ENCODE results near the gene SH3GLB1. TPM values are rescaled to one million over a fixed set of nuclear protein-coding genes. Genes with fewer than 3 reads are reported as not detected.

Gene SH3GLB1
- total RNA-seq, 1 experiment from 2014 or later: 36.6 TPM

DNA sequence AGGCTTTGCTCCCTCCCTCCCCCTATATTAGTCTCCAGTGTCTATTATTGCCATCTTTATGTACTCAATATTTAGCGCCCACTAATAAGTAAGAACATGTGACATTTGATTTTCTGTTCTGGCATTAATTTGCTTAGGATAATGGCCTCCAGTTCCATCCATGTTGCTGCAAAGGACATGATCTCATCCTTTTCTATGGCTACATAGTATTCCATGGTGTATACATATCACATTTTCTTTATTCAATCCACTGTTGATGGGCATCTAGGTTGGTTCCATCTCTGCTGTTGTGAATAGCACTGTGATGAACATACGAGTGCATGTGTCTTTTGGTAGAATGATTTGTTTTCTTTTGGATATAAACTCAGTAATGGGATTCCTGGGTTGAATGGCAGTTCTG is 61.3 kb downstream of the SH3GLB1 start:
- Histone ChIP-seq H3K18ac (ENCODE audit: insufficient read length, low read depth, low read length) (no peak overlapping the region), H2BK120ac (ENCODE audit: low read depth, low read length, poor library complexity, severe bottlenecking) (no peak overlapping the region), H2BK5ac (ENCODE audit: insufficient read length, low read length) (no peak overlapping the region), H3K56ac (ENCODE audit: insufficient read length, low read depth, low read length) (no peak overlapping the region), H3K14ac (ENCODE audit: insufficient read depth, low read length) (no peak overlapping the region), H3K23ac (ENCODE audit: insufficient read length, low read depth, low read length) (no peak overlapping the region), H3K9ac (ENCODE audit: extremely low read depth, insufficient read length, low read length) (no peak overlapping the region), H2BK12ac (ENCODE audit: insufficient read length, low read depth, low read length) (no peak overlapping the region), H3K4me1 (ENCODE audit: insufficient read depth, low read length) (no peaks in the 10 kb centered on the region), H4K20me1 (ENCODE audit: control insufficient read depth, insufficient read depth, insufficient read length) (no peaks in the 10 kb centered on the region), H3K23me2 (ENCODE audit: insufficient read length, low read depth, low read length, poor library complexity, severe bottlenecking) (no peaks in the 10 kb centered on the region), H2AK5ac (ENCODE audit: insufficient read length, low read length) (no peak overlapping the region), H4K91ac (ENCODE audit: insufficient read length, low read depth, low read length) (no peak overlapping the region), H3K27ac (ENCODE audit: insufficient read length, low read depth, low read length) (no peak overlapping the region), H2BK15ac (ENCODE audit: low read depth, low read length) (no peak overlapping the region), H4K8ac (replicated peaks; ENCODE audit: insufficient read length, low read depth, low read length) (no peak overlapping the region), H4K5ac (ENCODE audit: insufficient read length, low read depth, low read length) (no peak overlapping the region), H3K4me2 (ENCODE audit: insufficient read depth, insufficient read length, low read length) (no peak overlapping the region), H2BK20ac (ENCODE audit: low read depth, low read length, poor library complexity, severe bottlenecking) (no peak overlapping the region), H3K79me2 (ENCODE audit: insufficient read depth, low read length) (no peaks in the 10 kb centered on the region; the same call in 1 of the 2 replicates), H3K4ac (ENCODE audit: low read depth, low read length) (no peak overlapping the region), H3K27me3 (ENCODE audit: insufficient read depth, low read length) (no peaks in the 10 kb centered on the region), H3K9me3 (ENCODE audit: control insufficient read depth, low read depth, low read length) (peaks cover 5% of the 10 kb centered on the region), H2AFZ (ENCODE audit: low read length) (no peak overlapping the region), H3T11ph (ENCODE audit: low read length) (no peak overlapping the region), H3K79me1 (ENCODE audit: insufficient read depth, low read depth, low read length, poor library complexity, severe bottlenecking) (no peaks in the 10 kb centered on the region)
- TF ChIP-seq, protein P1, sequence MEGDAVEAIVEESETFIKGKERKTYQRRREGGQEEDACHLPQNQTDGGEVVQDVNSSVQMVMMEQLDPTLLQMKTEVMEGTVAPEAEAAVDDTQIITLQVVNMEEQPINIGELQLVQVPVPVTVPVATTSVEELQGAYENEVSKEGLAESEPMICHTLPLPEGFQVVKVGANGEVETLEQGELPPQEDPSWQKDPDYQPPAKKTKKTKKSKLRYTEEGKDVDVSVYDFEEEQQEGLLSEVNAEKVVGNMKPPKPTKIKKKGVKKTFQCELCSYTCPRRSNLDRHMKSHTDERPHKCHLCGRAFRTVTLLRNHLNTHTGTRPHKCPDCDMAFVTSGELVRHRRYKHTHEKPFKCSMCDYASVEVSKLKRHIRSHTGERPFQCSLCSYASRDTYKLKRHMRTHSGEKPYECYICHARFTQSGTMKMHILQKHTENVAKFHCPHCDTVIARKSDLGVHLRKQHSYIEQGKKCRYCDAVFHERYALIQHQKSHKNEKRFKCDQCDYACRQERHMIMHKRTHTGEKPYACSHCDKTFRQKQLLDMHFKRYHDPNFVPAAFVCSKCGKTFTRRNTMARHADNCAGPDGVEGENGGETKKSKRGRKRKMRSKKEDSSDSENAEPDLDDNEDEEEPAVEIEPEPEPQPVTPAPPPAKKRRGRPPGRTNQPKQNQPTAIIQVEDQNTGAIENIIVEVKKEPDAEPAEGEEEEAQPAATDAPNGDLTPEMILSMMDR (conservative IDR thresholded peaks at IDR 0.05): no peak
- Mint-ChIP-seq H3K9me3 (peaks cover 0 to 7% of the 10 kb centered on the region in 2 experiments; a peak in 1 of 5 replicates), H3K4me1 (no peaks in the 10 kb centered on the region), H3K4me3 (no peak overlapping the region), H3K27ac (no peak overlapping the region), H3K27me3 (ENCODE audit: low read depth) (peaks cover 6% of the 10 kb centered on the region), H3K36me3 (ENCODE audit: insufficient read depth in 1 of 3, low read depth in 3 of 3) (peaks cover 0 to 3% (median 0%) of the 10 kb centered on the region in 3 experiments; a peak in 2 of 7 replicates)
- WGBS (ENCODE audit: extremely low coverage, insufficient read length, low lambda C conversion rate): no CpG with 5 or more reads among the region's 2 CpGs
- DNase-seq: no peak

Measured in H9 (cell line).